Activated CD8-positive, alpha-beta T cell treated with anti-CD3 and anti-CD28 coated beads, Interleukin-2, amount 10 ng/mL, durations not matched to agents 7 days and 5 days (primary cell): Measurements from ENCODE around the gene GRM8. TPM values are rescaled to one million over a fixed set of nuclear protein-coding genes. Genes with fewer than 3 reads are reported as not detected.
A peak's percentile ranks its signal among the peaks of the same experiment; 100 is the strongest.

ENCODE experiments used
- ATAC-seq: fragments of 150-1000 bp; cut with Tn5 transposase; one replicate; pipeline ENCODE4 v1.10.0; 2021; ENCODE audit warnings: moderate library complexity
- CTCF ChIA-PET: fragments of 350-600 bp; sonication (Branson Sonifier 250); formaldehyde crosslinking; loops from one replicate; lab custom pipeline; 2021; ENCODE audit warnings: antibody characterized with exemption; lab: Charles Lee
- POLR2A ChIA-PET: fragments of 350-600 bp; sonication (Branson Sonifier 250); formaldehyde crosslinking; loops from one replicate; lab custom pipeline; 2021; ENCODE audit warnings: antibody characterized with exemption; lab: Charles Lee
- DNase-seq: peaks from one replicate; pipeline ENCODE4 v3.0.0-alpha.2; 2020
- H3K27ac Mint-ChIP-seq: one replicate; pipeline ENCODE4 v1.8.0; 2021; ENCODE audit warnings: mild to moderate bottlenecking, mixed read lengths
- H3K27me3 Mint-ChIP-seq: one replicate; pipeline ENCODE4 v1.8.0; 2021; ENCODE audit warnings: low read depth, mixed read lengths
- H3K36me3 Mint-ChIP-seq: one replicate; pipeline ENCODE4 v1.8.0; 2021; ENCODE audit warnings: low read depth, mixed read lengths
- H3K4me1 Mint-ChIP-seq: one replicate; pipeline ENCODE4 v1.8.0; 2021; ENCODE audit warnings: low read depth, mixed read lengths
- H3K4me3 Mint-ChIP-seq: one replicate; pipeline ENCODE4 v1.8.0; 2021; ENCODE audit warnings: mild to moderate bottlenecking, mixed read lengths
- H3K9me3 Mint-ChIP-seq: one replicate; pipeline ENCODE4 v1.8.0; 2022; ENCODE audit warnings: mixed read lengths; ENCODE audit not compliant: insufficient read depth
- total RNA-seq, 2 experiments: library from RNA; stranded (reverse); gene quantifications; one replicate each; pipeline ENCODE4 v1.2.3, GENCODE V29; 2021

GRM8 gene
- total RNA-seq, 2 experiments from 2014 or later = not detected

- Mint-ChIP-seq H3K4me3 (no peak overlapping the region), H3K36me3 (no peaks in the 10 kb centered on the region), H3K27me3 (no peaks in the 10 kb centered on the region), H3K4me1 (no peaks in the 10 kb centered on the region), H3K9me3 (no peaks in the 10 kb centered on the region), H3K27ac (no peak overlapping the region)
- no peak for DNase-seq
- ChIA-PET CTCF (no interaction called here), POLR2A (no interaction called here)
- no peak for ATAC-seq
These were observed 115.6 kb downstream of the GRM8 start for GRCh38 chr7:127137146-127137545.

DNA sequence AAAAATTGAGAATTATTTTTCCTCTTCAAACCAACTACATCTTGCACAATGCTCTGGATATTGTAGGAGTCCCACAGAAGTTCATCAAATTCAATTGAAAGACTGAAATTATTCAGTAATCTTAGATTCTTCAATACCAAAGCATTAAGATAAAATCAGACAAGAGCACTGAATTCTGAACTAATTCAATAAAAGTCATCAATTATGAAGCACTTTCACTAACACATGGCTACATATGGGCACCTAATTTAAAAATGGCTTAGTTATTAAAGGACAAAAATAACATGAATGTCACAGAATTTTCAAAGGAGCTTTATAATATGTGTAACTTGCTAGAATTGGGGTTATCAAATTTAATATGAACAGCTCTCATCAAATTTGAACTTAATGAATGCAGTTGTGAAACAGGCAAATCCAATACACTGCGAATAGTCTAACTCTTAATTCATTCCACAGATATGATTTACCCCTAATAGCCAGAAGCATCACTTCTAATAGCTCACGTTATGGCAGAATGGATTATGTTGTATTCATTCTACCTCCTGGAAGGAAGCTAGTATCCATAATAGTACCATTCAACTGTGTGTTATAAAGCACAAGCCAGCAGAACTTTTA is 116.8 kb downstream of the GRM8 start:
- H3K27me3 Mint-ChIP-seq = no peaks in the 10 kb centered on the region
- CTCF ChIA-PET = no interaction called here
- ATAC-seq (no peak), DNase-seq (no peak)
- POLR2A ChIA-PET = no interaction called here
- H3K36me3 Mint-ChIP-seq = no peaks in the 10 kb centered on the region
- H3K4me3 Mint-ChIP-seq = no peak overlapping the region
- no peaks in the 10 kb centered on the region for H3K4me1 Mint-ChIP-seq
- no peak overlapping the region for H3K27ac Mint-ChIP-seq
- no peaks in the 10 kb centered on the region for H3K9me3 Mint-ChIP-seq

DNA sequence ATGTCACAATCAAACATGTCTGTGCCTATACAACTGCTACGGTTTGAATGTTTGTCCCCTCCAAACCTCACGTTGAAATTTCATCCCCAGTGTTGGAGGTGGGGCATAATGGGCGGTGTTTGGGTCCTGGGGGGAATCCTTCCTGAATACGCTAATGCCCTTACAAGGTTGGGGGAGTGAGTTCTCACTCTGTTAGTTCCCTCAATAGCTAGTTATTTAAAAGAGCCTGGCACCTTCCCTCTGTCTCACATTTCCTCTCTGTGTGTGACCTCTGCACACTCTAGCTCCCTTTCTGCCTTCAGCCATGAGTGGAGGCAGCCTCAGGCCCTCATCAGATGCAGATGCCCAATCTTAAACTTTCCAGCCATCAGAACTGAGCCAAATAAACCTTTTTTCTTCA is 129.5 kb downstream of the GRM8 start:
- H3K27ac Mint-ChIP-seq = no peak overlapping the region

GRCh38 chr7:127119517-127119916 is 133.2 kb downstream of the GRM8 start:
- Mint-ChIP-seq H3K9me3 (no peaks in the 10 kb centered on the region), H3K27me3 (no peaks in the 10 kb centered on the region), H3K4me3 (no peak overlapping the region), H3K36me3 (no peaks in the 10 kb centered on the region), H3K27ac (no peak overlapping the region), H3K4me1 (no peaks in the 10 kb centered on the region)
- CTCF ChIA-PET = no interaction called here
- POLR2A ChIA-PET = no interaction called here
- ATAC-seq = no peak
- no peak for DNase-seq

More for the DNA sequence above, 129.5 kb downstream of the GRM8 start:
- DNase-seq = no peak
- CTCF ChIA-PET = no interaction called here
- ATAC-seq = no peak
- Mint-ChIP-seq H3K9me3 (no peaks in the 10 kb centered on the region), H3K4me1 (no peaks in the 10 kb centered on the region), H3K27me3 (no peaks in the 10 kb centered on the region), H3K4me3 (no peak overlapping the region), H3K36me3 (no peaks in the 10 kb centered on the region)
- POLR2A ChIA-PET = no interaction called here

DNA sequence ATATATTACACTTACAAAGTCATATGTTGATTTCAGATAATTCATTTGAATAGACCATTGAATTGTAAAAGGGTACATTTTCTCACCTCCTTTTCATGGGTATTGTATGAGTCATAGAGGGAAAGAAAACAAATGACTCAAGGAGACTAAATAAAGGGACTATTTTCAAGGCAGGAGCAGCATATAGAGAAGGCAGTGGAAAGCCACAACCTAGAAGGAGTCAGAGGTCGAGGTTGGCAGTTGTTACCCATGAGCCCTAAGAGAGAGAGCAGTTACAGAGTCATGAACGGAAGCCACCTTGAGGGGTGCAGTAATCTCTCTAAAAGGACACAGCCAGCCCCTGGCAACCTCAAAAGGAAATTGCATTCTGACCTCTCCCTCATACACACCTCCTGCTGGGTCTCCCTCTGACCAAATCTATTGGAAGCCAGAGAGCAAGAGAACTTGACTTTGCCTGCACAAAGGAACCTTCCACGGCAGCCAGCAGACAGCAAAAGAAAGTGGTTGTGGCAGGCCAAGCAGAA is 137.9 kb downstream of the GRM8 start:
- no peak for DNase-seq
- H3K27ac Mint-ChIP-seq = no peak overlapping the region
- H3K4me3 Mint-ChIP-seq = no peak overlapping the region
- ChIA-PET POLR2A (no interaction called here), CTCF (no interaction called here)
- H3K27me3 Mint-ChIP-seq = no peaks in the 10 kb centered on the region
- ATAC-seq = no peak
- H3K4me1 Mint-ChIP-seq = no peaks in the 10 kb centered on the region
- H3K36me3 Mint-ChIP-seq = no peaks in the 10 kb centered on the region
- no peaks in the 10 kb centered on the region for H3K9me3 Mint-ChIP-seq

- DNase-seq = peak; percentile 68
- Mint-ChIP-seq H3K36me3 (no peaks in the 10 kb centered on the region), H3K4me1 (no peaks in the 10 kb centered on the region), H3K27me3 (no peaks in the 10 kb centered on the region), H3K9me3 (no peaks in the 10 kb centered on the region), H3K27ac (no peak overlapping the region), H3K4me3 (no peak overlapping the region)
- ChIA-PET POLR2A (no interaction called here), CTCF (interaction anchor here (0.7 to 1.3 kb wide), 2 partner anchors 8 to 10 kb away, joined by 3 to 4 read pairs; no protein-coding TSS in a partner anchor)
- ATAC-seq = peak; percentile 73
These were observed 145.1 kb downstream of the GRM8 start for GRCh38 chr7:127107601-127108007.

GRCh38 chr7:127093340-127093739 is 159.4 kb downstream of the GRM8 start:
- H3K4me3 Mint-ChIP-seq = no peak overlapping the region
- POLR2A ChIA-PET = no interaction called here

DNA sequence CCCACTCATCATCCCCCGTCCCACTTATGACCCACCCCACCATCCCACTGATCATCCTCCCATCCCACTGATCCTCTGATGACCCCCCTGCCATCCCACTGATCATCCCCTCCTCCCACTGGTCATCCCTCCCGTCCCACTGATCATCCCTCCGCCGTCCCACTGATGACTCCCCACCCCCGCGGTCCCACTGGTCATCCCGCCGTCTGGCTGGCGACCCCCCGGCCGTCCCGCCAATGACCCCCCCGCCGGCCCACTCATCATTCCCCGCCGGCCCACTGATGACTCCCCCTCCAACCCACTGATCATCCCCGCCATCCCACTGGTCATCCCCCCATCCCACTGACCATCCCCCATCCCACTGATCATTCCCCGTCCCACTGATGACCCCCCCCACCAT is 161.1 kb downstream of the GRM8 start:
- Mint-ChIP-seq H3K36me3 (no peaks in the 10 kb centered on the region), H3K27ac (no peak overlapping the region), H3K4me1 (no peaks in the 10 kb centered on the region), H3K4me3 (no peak overlapping the region), H3K9me3 (no peaks in the 10 kb centered on the region), H3K27me3 (peaks cover 2% of the 10 kb centered on the region)
- CTCF ChIA-PET = no interaction called here
- ATAC-seq (no peak), DNase-seq (no peak)
- POLR2A ChIA-PET = no interaction called here

More at GRCh38 chr7:127093340-127093739, 159.4 kb downstream of the GRM8 start:
- H3K36me3 Mint-ChIP-seq = no peaks in the 10 kb centered on the region
- CTCF ChIA-PET = no interaction called here
- DNase-seq = no peak
- H3K27me3 Mint-ChIP-seq = no peaks in the 10 kb centered on the region
- no peak for ATAC-seq
- no peaks in the 10 kb centered on the region for H3K9me3 Mint-ChIP-seq
- no peaks in the 10 kb centered on the region for H3K4me1 Mint-ChIP-seq
- no peak overlapping the region for H3K27ac Mint-ChIP-seq

DNA sequence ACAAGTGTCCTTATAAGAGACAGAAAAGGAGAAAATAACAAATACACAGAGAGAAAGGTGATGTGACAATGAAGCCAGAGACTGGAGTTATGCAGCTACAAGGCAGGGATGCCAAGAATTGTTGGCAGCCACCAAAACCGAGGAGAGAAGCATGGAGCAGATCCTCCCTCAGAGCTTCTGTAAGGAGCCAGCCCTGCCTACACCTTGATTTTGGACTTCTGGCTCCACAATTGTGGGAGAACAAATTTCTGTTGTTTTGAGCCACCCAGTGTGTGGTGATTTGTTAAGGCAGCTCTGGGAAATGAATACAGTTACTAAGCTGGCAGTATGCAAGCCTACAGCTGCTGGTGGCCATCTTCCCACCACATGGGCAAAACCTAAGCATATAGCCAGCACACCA is 163.6 kb downstream of the GRM8 start:
- H3K4me3 Mint-ChIP-seq = no peak overlapping the region
- no peak for DNase-seq
- no peak for ATAC-seq

DNA sequence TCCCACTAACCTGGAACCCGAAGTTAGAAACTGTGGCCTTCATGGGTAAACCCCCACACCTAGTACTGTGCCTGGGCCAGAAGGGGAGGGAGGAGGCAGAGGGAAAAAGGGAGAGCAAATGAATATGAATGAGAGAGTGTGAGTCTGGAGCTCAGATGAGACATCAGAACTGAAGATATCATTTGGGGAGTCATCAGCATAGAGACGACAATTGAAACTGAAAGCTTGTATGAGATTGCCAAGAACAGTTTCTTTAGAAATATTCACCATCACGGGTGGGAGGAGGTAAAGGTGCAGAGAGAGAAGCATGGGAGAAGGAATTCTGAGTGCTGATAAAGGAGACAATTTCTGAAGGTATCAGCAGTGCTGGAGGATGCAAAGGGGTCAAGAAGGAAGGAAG is 171.2 kb downstream of the GRM8 start:
- ChIA-PET CTCF (no interaction called here), POLR2A (no interaction called here)
- Mint-ChIP-seq H3K27me3 (no peaks in the 10 kb centered on the region), H3K4me3 (no peak overlapping the region), H3K36me3 (no peaks in the 10 kb centered on the region), H3K9me3 (no peaks in the 10 kb centered on the region), H3K27ac (no peak overlapping the region), H3K4me1 (no peaks in the 10 kb centered on the region)
- DNase-seq (no peak), ATAC-seq (no peak)

More for the DNA sequence above, 163.6 kb downstream of the GRM8 start:
- CTCF ChIA-PET = no interaction called here
- no peaks in the 10 kb centered on the region for H3K36me3 Mint-ChIP-seq
- peaks cover 2% of the 10 kb centered on the region for H3K27me3 Mint-ChIP-seq
- no peaks in the 10 kb centered on the region for H3K9me3 Mint-ChIP-seq
- H3K27ac Mint-ChIP-seq = no peak overlapping the region
- POLR2A ChIA-PET = no interaction called here
- no peaks in the 10 kb centered on the region for H3K4me1 Mint-ChIP-seq

GRCh38 chr7:127080576-127080975 is 172.2 kb downstream of the GRM8 start:
- DNase-seq = no peak
- Mint-ChIP-seq H3K4me1 (no peaks in the 10 kb centered on the region), H3K27me3 (no peaks in the 10 kb centered on the region), H3K36me3 (no peaks in the 10 kb centered on the region), H3K27ac (no peak overlapping the region), H3K9me3 (no peaks in the 10 kb centered on the region), H3K4me3 (no peak overlapping the region)
- POLR2A ChIA-PET = no interaction called here
- ATAC-seq = no peak
- CTCF ChIA-PET = no interaction called here

GRCh38 chr7:127066974-127067373 is 185.8 kb downstream of the GRM8 start:
- no peaks in the 10 kb centered on the region for H3K36me3 Mint-ChIP-seq
- ChIA-PET POLR2A (no interaction called here), CTCF (no interaction called here)
- no peak overlapping the region for H3K4me3 Mint-ChIP-seq
- ATAC-seq (no peak), DNase-seq (no peak)
- no peak overlapping the region for H3K27ac Mint-ChIP-seq
- H3K4me1 Mint-ChIP-seq = no peaks in the 10 kb centered on the region
- H3K9me3 Mint-ChIP-seq = no peaks in the 10 kb centered on the region
- H3K27me3 Mint-ChIP-seq = no peaks in the 10 kb centered on the region

DNA sequence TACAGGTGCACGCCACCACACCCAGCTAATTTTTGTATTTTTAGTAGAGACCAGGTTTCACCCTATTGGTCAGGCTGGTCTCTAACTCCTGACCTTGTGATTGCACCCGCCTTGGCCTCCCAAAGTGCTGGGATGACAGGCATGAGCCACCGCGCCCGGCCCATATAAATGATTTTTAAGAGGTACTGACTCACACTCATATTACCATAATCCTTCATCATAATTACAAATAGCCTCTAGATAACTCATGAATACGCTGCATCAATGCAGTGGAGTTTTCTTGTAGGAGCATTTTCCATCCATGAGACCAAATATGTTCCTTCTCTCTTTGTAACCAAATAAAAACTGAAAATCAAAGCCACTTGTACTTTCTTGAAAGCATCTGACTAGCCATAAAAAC is 193.3 kb downstream of the GRM8 start:
- ATAC-seq (no peak), DNase-seq (no peak)
- H3K4me3 Mint-ChIP-seq = no peak overlapping the region
- POLR2A ChIA-PET = no interaction called here
- H3K27me3 Mint-ChIP-seq = no peaks in the 10 kb centered on the region
- no peaks in the 10 kb centered on the region for H3K36me3 Mint-ChIP-seq
- H3K9me3 Mint-ChIP-seq = no peaks in the 10 kb centered on the region
- CTCF ChIA-PET = no interaction called here
- no peaks in the 10 kb centered on the region for H3K4me1 Mint-ChIP-seq
- H3K27ac Mint-ChIP-seq = no peak overlapping the region
